Fibroblast of lung (primary cell): ENCODE measurements around the gene MEGF8.
"Not testable (repeated sequence)": the region's sequence is repeated elsewhere in the genome, so short reads cannot be mapped to it uniquely, and the experiment has no call there.

Source experiments
- CTCF ChIP-seq, 2 donors: IDR thresholded peaks in 1 of 2; conservative IDR thresholded peaks in 1 of 2; 1 replicate in 1 of 2; 2 replicates in 1 of 2; pipeline ENCODE4 v1.5.1; 2011 to 2012; ENCODE audit warnings: low read length in 2 of 2, control low read depth in 1 of 2, inconsistent platforms in 1 of 2, low read depth in 1 of 2, mild to moderate bottlenecking in 1 of 2
- EZH2 ChIP-seq: IDR thresholded peaks from 2 replicates; pipeline ENCODE4 v1.5.1; 2012; ENCODE audit warnings: low read length, control low read depth, mild to moderate bottlenecking; ENCODE audit errors: missing control alignments

GRCh38 chr19:42339922-42340321, 14.5 kb downstream of the MEGF8 start:
- TF ChIP-seq CTCF (conservative IDR thresholded peaks at IDR 0.05 in 1 of 2, IDR thresholded peaks at IDR 0.05 in 1 of 2; ENCODE audit: low read depth in 1 of 2, low read length in 2 of 2); EZH2: not testable (repeated sequence)
